Measurements from ENCODE around the gene DNM3.

DNA sequence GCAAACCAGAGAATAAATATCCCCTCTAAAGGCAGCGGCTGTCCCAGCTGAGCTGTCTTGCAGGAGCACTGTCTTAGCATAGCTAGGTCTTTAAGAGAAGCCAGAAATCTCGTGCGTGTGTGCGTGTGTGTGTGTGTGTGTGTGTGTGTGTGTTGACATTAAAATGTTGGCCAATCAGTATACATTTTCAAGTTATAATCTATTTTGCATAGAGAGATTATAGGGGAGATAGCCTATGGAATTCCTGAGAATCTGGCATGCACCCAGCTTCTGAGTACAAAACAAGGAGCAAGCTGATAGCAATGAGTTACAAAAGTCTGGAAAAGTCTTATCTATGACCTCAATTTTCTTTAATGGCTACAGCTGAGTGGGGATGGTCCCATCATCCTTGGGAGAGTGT is 42.1 kb upstream of the DNM3 start:
- TF ChIP-seq, protein P1, sequence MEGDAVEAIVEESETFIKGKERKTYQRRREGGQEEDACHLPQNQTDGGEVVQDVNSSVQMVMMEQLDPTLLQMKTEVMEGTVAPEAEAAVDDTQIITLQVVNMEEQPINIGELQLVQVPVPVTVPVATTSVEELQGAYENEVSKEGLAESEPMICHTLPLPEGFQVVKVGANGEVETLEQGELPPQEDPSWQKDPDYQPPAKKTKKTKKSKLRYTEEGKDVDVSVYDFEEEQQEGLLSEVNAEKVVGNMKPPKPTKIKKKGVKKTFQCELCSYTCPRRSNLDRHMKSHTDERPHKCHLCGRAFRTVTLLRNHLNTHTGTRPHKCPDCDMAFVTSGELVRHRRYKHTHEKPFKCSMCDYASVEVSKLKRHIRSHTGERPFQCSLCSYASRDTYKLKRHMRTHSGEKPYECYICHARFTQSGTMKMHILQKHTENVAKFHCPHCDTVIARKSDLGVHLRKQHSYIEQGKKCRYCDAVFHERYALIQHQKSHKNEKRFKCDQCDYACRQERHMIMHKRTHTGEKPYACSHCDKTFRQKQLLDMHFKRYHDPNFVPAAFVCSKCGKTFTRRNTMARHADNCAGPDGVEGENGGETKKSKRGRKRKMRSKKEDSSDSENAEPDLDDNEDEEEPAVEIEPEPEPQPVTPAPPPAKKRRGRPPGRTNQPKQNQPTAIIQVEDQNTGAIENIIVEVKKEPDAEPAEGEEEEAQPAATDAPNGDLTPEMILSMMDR (IDR thresholded peaks at IDR 0.05) = no peak
- TF ChIP-seq POLR2A (IDR thresholded peaks at IDR 0.05) = no peak

All from lower leg skin (tissue), 3 donors.